SKM-1 treated with dmso at 0.1 percent for 144 hours (cell line): Measurements from ENCODE around the gene ZNF445.
"Not testable (repeated sequence)": the region's sequence is repeated elsewhere in the genome, so short reads cannot be mapped to it uniquely, and the experiment has no call there.

Experiments used
- DNase-seq: peaks from one replicate; lab custom pipeline; 2025; ENCODE audit not compliant: unreplicated experiment; lab: John Stamatoyannopoulos, UW

ZNF445 gene

DNA sequence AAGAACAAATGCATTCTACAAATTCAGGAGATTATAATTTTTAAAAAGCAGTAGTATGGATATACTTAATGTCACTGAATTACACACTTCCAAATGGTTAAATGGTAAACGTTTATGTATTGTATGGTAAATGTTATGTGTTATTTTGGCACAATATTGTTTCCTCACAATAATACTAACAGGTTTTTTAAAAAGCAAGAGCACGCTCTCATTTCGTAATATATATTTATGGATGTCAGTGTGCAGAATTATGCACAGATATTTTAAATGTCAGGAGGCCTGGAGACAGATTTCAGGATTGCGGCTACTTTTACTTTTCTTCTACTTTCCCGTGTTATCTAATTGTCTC is 533 bp downstream of the ZNF445 start:
- DNase-seq, result no peak

DNA sequence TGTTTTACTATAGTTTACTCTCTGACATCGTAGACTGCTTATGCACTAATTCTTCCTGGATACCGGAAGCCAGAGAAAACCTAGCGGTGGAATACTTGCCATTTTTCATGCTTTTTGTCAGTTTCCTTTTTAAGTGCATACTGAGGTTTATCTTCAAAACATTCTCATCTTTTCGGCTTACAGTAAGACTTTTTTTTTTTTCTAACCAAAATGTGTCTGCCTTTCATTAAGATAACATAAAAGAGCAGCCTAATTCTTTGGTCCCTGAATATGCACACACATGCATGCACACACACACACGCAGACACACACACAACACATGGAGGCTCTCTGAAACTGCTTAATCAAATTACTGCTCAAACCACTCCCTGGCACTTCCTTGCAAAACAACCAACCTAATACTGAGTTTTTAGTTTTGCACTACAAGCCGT is 1.3 kb downstream of the ZNF445 start:
- no peak for DNase-seq

DNA sequence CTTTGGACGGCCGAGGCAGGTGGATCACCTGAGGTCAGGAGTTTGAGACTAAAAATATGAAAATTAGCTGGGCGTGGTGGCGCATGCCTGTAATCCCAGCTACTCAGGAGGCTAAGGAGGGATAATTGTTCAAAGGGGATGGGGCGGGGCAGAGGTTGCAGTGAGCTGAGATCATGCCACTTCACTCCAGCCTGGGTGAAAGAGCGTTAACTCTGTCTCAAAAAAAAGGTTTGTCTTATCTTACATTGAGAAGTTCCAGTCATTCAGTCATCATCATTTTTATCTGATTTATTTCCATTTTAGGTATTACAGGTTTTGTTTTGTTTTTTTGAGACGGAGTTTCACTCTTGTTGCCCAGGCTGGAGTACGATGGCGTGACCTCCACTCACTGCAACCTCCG is 2.6 kb downstream of the ZNF445 start:
- not testable (repeated sequence) for DNase-seq

DNA sequence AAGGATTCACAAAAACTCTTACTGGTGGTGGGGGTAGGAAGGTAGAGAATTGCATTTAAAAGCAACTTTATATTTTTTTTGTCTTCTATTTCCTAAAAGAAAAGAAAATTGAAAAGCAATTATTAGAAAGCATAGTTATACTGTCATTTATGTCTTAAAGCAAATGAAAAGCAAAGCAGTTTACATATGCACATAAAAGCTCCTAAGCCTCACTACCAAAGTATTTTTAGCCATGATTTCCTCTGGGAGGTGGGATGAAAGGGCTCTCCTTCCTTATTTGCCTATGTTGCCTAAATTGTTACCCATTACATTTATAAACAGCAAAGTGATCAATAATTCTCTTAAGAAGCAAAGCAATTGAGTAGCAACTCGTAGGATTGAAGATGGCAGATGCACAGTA is 7.0 kb downstream of the ZNF445 start:
- no peak for DNase-seq

DNA sequence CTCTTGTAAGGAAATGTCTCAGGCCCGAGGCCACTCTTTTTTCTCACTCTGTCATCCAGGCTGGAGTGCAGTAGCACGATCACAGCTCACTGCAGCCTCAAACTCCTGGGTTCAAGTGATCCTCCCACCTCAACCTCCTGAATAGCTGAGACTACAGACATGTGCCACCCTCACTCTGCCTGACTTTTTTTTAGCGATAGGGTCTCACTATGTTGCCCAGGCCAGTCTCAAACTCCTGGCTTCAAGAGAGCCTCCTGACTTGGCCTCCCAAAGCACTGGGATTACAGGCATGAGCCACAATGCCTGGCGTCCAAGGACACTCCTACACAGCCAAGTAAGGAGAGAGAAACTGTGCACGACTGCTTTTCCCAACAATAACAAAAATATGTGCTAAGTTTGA is 7.6 kb downstream of the ZNF445 start:
- no peak for DNase-seq

DNA sequence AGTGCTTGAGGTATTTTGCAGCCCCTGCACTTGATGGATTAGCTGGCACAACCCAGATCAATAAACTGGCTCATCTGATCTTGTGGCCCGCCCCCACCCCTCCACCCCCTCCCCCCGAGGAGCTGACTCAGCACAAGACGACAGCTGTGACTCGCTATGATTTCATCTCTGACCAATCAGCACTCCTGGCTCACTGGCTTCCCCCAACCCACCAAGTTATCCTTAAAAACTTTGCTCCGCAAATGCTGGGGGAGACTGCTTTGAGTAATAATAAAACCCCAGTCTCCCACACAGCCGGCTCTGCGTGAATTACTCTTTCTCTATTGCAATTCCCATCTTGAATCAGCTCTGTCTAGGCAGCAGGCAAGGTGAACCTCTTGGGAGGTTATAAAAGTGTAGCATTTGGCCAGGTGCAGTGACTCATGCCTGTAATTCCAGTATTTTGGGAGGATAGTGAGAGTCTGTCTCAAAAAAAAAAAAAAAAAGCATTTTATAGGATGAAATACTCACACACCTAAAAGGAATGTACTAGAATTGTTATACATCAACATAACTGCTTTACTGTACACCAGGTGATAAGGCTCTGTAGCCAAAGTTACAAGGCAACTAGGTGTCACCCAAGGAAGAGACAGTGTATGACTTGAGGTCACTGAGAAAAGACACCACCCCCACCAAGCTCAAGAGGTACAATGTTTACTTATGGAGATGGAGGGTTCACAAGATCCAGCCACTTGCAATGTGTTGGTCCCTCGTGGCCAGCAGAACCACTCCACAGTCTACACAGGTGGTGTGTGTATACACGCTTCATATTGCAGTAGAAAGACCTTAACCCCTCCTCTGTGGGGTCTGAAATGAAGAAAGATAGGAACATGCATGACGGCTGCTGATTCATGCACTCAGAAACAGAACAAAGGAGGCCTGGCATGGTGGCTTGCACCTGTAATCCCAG is 8.6 kb downstream of the ZNF445 start:
- DNase-seq, result no peak

DNA sequence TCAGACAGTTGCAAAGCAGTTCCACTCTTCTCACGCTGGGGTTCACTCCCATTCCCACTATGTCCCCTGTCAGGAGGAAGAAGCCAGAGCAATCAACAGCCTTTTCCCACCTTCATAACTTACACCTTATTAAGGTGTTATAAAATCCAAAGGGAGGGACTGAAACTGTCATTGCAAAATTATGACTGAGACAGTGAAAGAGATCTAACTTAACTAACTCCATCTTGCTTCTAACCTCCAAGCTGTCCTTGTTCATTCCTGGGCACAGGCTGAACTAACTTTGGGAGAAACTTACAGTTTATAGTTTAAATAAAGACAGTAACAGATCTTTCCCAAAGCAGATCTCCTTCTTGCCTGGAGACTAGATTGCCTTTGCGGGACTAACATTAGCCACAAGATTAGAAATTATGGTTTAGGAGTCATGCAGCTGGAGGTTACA is 9.4 kb downstream of the ZNF445 start:
- not testable (repeated sequence) for DNase-seq

DNA sequence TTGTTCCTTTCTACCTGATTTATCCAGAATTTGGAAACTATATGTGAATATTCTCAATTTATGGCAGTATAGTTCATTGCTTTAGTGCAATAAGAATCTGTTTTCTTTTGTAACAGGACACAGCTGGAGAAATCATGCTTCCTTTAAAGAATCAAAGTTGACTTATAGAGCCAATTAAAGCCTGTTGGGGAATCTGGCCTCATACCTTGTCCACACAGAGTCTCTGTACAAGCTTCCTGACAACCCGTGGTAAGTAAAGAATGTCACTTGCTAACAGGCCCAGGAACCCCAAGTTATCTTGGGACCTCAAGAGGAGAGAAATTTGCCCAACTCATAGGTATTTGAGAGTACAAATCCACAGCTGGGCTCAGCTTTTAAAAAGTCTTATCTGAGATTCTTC is 10.2 kb downstream of the ZNF445 start:
- DNase-seq, result no peak

DNA sequence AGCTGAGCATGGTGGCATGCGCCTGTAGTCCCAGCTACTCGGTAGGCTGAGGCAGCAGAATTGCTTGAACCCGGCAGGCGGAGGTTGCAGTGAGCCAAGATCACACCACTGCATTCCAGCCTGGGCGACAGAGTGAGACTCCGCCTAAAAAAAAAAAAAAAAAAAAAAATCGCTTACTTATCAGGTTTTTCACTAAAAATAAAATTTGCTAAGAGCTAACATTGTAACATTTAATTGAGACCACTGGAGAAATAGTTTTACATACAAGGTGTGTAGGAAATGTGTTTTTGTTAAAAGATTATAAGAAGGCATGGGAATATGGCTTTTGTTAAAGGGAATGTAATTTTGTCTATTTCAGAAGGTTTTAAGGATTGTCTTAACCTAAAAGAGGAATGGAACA is 12.6 kb downstream of the ZNF445 start:
- DNase-seq, result not testable (repeated sequence)

DNA sequence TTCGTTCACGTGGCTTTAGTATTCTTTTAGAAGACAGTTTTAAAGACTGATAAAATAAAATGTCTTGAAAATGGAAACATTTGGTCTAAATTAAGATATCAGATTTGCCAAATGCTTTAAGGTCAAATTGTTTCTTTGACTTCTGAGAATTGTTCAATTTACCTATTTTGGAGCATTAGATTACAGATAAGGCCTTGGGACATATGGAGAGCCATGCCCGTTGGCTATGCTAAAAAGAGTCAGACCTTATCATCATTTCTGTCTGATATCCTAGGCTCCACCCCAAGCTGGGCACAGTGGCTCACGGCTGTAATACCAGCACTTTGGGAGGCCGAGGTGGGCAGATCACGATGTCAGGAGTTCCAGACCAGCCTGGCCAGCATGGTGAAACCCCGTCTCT is 13.0 kb downstream of the ZNF445 start:
- DNase-seq, result no peak

DNA sequence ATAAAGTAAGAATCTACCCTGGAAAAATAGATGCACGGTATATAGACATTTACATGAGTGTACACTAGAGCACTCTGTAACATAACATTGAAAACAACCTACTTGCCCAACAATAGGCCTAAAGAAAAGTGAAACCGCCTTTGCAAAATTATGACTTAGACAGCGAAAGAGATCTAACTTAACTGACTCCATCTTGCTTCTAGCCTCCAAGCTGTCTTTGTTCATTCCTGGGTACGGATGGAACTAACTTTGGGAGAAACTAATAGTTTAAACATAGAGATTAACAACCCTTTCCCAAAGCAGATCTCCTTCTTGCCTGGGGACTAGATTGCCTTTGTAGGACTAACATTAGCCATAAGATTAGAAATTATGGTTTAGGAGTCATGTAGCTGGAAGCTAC is 17.4 kb downstream of the ZNF445 start:
- not testable (repeated sequence) for DNase-seq

DNA sequence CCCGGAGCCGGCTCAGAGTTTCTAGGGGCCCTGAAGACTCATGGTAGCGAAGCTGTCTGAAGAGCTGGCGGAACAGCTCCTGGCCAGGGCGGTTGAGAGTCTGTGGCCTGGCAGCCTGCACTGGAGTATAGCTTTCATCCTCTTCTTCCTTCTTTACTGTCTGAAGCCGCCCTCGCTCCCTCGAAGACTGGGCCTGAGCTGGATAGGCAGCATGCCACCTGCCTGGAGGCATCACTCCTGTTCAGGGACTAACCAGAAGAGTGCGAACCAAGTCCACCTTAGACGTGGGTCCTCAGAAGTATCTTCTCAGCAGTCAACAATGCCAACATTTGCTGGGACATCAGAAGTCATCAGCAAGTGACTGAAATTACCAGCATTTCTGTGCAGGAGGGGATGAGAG is 22.2 kb downstream of the ZNF445 start:
- no peak for DNase-seq

DNA sequence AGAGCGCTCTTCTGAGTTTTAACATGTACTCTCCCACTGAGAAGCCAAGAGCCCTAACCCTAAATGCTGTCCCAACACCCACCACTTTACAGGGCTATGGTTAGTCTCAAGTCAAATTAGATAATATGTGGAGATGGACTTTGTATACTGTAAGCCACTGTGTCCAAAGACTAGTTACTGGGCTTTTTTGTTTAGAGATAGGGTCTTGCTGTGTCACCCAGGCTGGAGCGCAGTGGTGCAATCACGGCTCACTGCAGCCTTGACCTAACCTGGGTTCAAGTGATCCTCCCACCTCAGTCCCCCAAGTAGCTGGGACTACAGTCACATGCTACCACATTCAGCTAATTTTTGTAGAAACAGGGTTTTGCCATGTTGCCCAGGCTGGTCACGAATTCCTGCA is 23.2 kb downstream of the ZNF445 start:
- no peak for DNase-seq

DNA sequence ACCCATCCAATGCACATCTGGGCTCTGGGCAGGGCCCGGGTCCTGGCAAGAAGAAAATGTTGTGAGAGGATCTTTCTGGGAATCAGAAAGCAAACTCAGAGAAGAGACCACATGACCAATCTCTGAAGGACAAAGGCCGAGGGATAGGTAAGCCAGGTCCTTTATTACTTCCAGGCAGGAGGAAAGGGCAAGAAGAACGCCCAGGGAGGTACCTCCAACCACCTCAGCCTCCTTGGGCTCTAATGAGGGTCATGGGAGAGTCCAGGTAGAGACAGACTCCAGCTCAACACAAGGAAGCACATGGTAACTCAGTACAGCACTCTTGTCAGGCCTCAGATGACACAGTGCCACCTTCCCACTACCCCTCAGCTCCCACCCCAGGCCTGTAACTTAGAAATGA is 26.0 kb downstream of the ZNF445 start:
- no peak for DNase-seq

DNA sequence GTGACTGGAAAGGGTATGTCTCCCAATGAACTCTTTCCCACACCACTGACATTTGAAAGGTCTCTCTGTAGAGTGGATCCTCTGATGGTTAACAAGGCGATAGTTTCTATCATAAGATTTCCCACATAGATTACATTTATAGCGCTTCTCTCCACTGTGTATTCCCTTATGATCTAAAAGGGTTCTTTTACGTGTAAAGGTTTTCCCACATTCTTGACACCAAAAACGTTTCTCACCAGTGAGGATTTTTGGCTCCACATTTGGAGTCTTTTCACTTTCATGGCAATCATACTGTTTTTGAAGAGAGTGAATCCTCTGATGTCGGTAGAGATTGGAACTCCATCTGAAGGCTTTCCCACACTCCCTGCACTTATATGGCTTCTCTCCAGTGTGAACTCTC is 30.5 kb downstream of the ZNF445 start:
- no peak for DNase-seq

DNA sequence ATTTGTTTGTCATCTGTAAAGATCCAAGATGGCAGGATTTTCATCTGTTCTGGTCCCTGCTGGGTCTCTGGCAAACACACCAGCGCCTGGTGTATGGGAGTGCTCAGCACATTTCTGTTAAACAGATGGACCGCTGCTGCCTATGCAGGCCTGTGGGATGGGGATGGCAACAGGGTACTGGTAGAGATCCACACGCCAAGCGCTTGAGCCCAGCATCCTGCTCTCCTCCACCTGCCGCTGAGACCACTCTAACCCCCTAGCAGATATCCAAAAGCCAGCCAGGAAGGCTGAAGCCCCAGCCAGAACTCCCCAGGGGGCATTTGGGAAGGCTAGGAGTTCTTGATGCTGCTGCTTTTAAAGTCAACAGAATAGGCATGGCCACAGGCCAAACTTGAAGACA is 31.7 kb downstream of the ZNF445 start:
- DNase-seq, result no peak

DNA sequence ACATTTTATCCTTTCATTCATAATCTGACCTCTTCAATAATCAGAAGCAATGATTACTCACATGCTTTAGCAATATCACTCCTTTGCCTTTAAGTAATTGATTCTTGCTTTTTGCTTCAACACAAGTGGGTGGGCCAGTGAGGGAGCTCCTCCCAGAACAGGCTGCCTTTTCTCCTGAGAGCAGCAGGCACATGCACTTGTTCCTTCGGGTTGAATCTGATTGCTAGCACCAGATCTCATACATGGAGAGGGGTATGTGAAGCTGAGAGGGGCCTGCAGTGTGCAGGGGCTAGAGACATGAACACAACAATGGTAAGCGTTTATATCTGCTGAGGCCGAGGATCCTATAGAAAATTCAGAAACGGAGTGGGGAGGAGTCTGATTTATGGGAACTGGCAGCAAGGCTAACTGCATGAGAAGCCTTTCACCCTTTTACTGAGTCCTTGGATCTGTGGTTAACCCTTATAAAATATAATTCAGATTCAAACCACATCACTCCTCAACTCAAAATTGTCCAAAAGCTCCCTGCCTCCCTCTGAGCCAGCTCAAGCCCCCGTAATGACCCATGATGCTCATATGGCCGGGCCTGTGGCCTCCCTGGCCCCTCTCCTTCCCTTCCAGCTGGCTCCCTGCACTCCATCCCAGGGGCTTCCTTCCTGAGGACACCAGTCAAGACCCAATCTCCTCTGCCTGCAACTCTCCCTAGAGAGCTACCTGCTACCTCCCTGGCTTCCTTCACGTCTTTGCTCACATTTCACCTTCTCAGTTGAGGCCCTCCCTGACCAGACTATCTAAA is 32.4 kb downstream of the ZNF445 start:
- no peak for DNase-seq

DNA sequence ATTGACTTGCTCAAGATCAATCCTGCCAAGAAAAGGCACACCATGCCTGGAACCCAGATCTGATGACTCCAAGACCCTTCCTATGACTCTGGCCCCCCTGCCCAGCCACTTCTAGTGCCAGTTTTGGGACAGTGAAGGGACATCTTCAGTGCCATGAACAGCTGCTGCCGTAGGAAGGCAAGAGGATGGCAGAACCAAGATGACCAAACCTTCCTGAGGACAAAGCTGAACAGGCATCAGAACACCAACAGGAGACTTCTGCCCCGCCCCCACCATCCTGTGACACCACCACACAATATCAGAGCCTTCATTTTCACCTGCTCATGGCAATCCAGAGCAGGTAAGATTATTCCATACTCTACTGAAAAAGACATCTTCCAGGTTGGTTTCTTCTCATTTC is 33.0 kb downstream of the ZNF445 start:
- DNase-seq, result no peak

DNA sequence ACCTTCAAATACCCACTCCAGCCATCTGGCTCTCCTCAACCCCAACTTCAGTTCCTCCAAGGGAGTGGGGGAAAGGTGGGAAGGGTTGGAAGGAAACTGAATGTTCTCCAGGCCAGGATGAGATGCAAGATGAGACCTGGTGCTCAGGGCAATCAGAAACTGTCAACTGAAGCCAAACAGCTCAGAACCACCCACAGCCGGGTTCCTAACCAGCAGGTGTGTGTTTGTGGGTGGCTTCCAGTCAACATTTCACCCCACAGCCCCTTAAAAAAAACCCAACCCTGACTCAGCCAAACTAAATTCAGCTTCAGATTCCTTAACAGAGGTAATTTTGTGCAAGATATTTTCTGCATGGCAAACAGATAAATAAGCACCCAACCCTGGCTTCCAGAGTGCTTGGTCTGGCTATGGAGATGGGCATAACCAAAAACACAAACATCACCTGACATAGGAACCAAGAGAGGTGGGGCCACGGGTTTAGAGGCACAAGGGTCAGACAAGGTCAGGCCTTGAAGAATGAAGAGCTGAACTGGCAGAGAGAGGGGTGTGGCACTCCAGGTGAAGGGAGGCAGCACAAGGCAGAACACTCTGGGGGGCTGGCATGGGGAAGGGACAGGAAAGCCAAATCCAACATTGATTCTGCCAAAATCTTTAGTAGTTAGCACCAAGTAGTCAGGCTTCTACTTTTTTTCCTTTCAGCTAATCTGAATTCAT is 34.7 kb downstream of the ZNF445 start:
- DNase-seq, result no peak

DNA sequence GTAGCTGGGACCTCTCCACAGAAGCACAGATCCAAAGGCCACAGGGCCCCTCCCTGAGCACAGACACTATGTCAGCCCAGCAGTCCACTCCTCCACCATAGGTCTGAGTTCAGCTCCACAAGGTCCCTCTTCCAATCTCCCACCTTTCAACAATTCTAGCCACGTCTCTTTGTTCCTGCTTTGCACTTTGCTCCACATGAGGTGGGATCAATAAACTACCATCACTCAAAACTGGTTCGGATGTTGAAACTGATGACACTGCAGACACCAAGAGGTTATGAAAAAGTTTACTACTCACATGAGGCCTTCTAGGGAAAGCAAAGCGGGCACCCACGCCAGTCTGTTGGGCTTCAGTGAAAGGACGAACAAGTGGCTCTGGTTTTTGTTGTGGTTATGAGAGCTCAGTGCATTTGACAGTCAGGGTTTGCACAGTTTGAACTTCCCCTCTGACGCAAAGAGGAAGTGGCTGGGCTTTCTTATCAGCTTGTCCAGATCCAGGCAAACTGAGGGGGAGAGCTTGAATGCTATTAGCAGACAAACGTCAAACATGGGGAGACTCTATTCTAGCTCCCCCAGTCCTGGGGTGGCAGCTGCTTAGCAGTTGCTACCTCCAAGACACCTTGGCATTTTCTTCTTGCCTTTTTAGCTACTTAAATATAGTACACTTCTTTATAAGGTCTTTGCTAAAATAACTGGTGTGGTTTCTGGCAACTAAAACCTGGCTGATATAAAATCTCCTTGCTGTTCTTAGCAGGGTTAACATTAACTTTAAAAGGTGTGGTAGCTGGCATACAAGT is 37.8 kb downstream of the ZNF445 start:
- DNase-seq, result peak; percentile 99

DNA sequence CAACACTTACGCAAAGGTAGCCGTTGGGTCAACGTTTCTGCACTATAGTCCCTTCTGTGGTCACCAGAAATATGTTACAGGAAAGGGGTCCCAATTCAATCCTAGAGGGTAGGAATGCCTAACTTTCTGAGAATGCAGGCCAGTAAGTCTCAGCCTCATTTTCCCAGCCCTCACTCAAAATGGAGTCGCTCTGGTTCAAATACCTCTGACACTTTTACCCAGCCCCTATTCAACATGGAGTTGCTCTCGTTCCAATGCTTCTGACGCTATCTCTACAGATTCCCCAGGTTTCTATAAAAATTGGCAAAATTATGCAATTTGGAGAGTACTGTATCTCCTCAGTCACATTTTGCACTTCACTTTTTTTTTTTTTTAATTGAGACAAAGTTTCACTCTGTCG is 39.7 kb downstream of the ZNF445 start:
- no peak for DNase-seq
